Daoy (cell line): ENCODE measurements around the gene KHNYN. TPM values are rescaled to one million over a fixed set of nuclear protein-coding genes. Genes with fewer than 3 reads are reported as not detected.

Experiments used
- DNase-seq: peaks from one replicate; pipeline ENCODE4 v3.0.0-alpha.2; 2015; ENCODE audit warnings: low read depth
- total RNA-seq: library from RNA; depleted of rRNA; stranded (reverse); fragments of >200 nt; shearing (Covaris generic); gene quantifications from 2 replicates; pipeline ENCODE4 v1.2.3, GENCODE V29; 2014

KHNYN gene
- total RNA-seq, 1 experiment from 2014 or later, result 29.4 TPM

DNA sequence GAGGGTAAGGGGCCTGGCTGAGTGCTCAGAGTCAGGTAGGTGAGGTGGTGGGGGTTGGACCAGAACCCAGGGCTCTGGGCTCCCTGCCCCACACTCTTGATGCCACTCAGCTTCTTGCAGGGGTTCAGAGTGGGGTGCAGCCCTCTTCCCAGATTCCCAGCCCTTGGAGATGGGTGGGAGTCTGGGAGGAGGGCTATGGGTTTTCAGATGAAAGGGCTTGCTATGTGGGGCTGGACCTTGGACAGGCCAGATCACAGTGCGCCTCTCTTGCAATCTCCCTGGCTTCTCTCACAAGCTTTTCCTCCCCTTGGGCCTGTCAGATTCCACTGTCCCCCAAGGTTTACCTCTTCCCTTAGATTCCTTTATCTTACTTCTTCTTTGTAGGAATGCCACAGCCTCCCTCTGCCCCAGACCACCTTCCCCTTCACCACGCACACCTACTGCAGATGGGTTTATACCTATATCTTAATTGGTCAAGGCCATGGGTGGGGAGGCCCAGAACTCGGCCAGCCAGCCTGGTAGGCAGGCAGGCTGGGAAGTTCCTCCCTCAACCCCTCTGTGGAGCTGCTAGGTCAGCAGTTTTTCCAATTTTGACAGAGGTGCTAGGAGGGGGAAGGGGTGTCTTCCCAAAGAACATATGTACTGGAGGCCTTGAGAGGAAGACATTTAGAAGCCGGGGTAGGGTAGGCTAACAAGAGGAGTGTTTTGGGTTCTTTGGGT lies 29.6 kb upstream of the KHNYN start:
- DNase-seq, result no peak

DNA sequence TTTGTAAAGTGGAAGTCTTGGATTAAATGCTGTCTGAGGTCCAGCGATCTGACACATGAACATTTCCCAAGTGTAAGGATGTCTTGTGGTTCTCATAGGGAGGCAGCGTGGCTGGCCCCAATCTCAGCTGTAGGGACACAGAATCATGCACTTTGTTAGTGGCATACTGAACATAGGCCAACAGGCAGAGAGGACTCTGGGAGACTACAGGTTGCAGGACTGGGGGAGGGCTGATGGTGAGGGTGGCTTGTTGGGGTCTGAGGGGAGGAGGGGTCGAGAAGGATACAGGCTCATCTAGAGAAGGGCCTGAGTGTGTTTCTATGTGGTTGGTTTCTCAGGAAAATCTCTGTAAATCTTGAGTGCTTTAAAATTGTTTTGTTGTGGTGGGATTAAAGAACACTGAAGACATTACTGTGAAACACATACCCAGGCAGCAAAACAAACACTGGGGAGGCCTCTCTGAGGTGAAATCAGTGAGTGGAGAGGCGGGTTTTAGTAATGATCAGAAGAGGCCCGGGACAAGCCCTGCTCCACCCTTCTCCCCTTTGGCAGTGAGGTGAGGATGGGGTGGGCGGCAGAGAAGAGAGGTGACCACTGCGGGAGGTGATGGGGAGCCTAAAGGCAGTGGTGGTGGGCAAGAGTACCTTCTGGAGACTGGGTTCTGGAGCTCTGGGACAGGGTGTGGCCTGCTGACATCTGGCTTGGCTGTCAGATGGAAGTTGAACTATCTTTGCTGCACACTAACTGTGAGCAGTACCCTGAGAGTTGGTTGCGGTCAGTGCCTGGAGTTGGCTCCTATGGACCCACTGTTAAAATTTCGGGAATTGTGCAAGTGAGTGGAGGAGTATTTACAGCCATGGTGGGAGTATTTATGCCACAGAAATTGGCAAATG lies 27.7 kb upstream of the KHNYN start:
- DNase-seq, result no peak

DNA sequence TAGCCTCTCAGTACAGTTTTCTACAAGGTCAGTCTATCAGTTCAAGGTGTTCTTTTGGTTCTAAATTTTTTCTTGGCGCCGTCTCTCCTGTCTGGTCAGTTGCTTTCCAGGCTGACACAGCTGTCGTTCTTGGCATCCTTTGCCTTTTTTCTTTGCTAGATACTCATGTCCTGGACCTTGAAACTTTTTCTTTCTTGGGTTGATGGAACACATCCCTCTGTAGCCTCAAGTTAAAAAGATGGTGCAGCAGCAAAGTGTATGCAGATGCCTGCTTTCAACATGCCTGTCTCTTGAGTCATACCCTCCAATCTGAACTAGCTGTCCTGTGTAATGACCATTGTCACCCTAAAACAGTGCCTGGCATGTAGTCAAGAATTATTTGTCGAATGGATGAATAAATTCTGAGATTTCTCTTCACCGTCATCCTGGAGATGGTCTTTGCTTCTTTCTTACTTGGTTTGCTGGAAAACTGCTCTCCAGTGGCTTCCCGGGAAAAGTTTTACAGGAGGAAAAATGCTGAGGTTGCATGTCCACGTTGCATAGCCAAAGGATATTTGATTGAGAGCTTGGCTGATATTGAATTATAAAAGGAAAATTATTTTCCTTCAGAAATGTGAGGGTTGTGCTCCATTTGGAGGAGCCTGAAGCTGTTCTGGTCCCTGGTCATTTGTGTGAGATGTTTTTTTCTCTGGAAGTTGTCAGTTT lies 26.3 kb upstream of the KHNYN start:
- DNase-seq, result no peak

DNA sequence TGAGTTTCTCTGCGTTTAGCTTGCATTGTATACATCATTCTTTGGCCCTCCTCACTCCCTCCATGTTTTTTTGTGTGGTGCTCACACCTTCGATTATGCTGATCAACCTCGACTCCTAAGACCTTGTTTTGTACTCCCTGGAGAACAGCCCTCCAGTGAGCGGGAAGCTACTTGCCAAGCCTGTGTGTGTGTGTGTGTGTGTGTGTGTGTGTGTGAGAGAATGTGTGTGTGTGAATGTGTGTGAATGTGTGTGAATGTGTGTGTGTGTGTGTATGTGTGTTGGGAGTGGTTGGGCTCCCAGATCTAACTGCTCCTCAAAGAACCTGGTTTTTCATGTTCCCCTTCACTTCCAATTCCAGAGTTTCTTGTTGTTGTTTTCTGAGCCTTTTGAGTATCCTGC lies 24.9 kb upstream of the KHNYN start:
- DNase-seq, result no peak

DNA sequence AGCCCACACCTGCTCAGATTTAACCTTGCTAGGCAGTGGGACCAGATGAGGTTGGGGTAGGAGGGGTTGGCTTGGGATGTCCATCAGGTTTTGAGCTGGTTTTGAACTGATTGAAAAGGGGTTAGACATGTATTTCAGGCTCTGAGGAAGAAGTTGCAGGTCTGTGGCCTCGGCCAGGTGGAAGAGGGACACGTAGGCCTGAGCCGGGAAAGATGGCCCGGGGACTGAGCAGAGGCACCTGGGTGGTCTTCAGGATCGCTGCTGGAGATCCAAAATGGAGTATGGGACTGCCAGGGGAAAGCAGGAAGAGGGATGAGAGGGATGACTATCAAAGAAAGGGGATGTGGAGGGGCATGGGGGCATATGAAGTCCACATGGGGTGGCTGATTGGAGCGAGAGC lies 23.3 kb upstream of the KHNYN start:
- no peak for DNase-seq

DNA sequence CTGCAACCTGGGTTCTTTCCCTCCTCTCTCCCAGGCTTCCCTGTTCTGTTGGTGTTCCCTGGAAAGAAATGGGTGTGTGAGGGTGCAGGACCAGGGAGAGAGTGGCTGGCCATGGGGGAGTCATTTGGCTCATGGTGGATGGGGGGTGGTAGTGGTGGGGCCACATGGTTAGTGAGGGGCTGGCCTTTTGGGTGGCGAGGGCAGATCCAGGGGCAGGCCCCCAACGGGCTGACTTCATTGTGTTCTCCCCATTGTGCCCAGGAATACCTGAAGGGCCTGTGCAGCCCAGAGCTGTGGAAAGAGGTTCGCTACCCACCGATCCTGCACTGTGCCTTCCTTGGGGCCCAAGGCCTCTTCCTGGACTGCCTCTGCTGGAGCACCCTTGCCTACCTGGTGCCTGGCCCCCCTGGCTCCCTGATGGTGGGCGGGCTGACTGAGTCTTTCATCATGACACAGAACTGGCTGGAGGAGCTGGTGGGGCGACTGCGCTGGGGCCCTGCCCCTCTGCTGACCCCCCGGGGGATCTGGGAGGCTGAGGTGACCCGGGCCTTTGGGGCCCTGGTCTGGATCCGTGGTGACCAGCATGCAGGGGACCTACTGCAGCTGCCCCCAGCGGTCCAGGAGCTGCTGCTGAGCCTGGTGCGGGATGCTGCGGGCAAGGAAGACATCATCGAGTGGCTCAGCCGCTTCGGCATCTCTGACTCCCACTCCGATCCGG lies 22.0 kb upstream of the KHNYN start:
- DNase-seq, result no peak

DNA sequence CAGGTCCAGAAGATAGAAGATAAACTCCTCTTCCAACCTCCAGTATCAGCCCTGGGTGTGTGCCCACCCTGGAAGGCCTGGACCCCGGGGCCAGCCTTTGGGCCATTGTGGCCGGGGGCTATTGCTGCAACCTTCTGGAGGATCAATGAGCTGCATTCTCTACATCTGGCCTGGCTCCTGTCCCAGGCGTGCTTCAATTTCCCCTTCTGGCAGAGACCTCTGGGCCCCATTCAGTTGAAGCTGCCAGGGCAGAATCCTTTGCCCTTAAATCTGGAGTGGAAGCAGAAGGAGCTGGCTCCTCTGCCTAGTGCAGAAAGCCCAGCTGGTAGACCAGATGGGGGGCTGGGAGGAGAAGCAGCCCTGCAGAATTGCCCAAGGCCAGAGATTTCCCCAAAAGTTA lies 21.0 kb upstream of the KHNYN start:
- no peak for DNase-seq

DNA sequence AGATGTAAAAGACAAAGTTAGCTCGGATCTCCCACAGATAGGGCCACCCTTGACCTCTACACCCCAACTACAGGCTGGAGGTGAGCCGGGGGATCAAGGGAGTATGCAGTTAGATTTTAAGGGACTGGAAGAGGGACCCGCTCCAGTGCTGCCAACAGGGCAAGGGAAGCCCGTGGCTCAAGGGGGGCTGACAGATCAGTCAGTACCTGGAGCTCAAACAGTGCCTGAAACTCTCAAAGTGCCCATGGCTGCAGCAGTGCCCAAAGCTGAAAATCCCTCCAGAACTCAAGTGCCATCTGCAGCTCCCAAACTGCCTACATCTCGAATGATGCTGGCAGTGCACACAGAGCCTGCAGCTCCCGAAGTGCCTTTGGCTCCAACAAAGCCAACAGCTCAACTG lies 20.6 kb upstream of the KHNYN start:
- no peak for DNase-seq

DNA sequence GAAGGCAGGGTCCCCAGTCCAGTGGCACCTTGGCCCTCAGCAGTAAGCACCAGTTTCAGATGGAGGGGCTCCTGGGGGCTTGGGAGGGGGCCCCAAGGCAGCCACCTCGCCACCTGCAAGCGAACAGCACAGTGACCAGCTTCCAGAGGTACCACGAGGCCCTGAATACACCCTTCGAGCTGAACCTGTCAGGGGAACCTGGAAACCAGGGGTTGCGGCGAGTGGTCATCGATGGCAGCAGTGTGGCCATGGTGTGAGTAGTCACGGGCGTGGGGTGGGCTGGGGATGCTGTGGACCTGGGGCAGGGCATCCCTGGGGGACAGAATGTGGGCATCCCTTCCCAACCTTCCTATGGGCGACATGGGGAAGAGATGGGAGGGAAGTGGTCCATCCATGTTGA lies 19.8 kb upstream of the KHNYN start:
- DNase-seq, result no peak

DNA sequence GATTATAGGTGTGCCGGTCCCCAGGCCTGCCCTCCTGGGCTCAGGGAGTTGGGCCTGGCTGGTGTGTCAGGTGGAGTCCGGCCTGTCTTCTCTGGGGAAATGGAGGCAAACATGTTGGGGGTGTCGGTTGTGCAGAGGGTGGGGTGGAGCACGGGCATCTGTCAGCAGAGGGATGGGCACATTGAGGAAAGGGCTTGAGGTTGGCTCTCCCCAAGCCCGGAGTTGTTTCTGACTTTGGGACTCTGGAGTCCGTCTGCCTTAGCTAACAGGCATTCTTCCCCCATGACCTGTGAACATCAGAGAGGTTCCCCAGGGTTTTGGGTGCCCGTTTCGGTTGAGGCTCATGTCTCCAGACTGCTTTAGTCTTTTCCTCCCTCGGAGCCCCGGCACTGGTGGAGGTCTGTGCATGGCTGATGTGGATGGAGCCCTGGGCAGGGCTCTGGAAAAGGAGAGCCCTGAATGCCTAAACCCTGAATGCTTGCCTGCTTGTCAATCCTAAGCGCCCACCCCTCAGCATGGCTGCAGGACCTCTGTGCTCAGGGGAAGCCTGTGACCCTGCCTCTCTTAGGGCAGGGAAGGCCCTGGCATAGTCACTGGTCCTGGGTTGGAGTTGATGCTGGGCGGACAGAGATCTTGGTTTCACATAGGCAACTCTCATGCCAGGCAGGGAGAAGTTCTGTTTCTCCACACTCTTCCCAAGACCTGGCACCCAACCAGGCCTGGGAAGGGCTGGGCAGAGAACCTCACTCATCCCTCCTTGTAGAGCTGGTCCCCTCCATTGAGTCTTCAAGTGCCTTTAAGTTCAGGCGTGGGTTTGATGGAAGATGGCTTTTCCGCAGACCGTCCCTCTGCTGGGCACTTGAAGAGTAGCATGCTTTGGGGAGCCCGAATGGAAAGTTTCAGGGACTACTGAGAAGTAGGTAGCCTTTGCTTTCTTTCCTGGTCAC lies 18.0 kb upstream of the KHNYN start:
- peak; percentile 54 for DNase-seq

DNA sequence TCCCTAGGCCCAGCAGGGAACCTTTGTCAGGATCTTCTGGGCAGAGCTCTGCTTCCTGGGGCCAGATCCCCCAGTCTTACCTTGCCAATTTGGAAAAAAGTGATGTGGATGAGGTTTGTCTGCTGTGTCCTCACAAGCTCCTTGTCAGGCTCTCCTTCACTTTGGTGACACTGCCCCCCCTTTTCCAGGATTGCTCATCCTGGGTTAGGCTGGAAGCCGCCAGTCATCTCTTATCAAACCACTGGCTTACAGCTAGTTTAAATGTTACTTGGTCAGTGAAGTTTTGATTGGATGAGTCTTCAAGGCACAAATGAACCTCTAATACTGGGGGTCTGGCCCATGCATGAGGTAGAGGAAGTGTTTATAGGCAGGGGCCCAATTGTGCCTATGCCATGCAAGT lies 15.7 kb upstream of the KHNYN start:
- no peak for DNase-seq

DNA sequence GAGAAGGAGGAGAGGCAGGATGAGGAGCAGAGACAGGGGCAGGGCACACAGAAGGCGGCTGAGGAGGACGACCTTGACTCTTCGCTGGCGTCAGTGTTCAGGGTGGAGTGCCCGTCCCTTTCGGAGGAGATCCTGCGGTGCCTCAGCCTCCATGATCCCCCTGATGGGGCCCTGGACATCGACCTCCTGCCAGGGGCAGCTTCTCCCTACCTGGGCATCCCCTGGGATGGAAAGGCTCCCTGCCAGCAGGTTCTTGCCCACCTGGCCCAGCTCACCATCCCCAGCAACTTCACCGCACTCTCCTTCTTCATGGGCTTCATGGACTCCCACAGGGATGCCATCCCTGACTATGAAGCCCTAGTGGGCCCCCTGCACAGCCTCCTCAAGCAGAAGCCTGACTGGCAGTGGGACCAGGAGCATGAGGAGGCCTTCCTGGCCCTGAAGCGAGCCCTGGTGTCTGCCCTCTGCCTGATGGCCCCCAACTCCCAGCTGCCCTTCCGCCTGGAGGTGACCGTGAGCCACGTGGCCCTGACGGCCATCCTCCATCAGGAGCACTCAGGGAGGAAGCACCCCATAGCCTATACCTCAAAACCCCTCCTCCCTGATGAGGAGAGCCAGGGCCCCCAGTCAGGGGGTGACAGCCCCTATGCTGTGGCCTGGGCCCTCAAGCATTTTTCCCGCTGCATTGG lies 14.9 kb upstream of the KHNYN start:
- DNase-seq, result no peak

DNA sequence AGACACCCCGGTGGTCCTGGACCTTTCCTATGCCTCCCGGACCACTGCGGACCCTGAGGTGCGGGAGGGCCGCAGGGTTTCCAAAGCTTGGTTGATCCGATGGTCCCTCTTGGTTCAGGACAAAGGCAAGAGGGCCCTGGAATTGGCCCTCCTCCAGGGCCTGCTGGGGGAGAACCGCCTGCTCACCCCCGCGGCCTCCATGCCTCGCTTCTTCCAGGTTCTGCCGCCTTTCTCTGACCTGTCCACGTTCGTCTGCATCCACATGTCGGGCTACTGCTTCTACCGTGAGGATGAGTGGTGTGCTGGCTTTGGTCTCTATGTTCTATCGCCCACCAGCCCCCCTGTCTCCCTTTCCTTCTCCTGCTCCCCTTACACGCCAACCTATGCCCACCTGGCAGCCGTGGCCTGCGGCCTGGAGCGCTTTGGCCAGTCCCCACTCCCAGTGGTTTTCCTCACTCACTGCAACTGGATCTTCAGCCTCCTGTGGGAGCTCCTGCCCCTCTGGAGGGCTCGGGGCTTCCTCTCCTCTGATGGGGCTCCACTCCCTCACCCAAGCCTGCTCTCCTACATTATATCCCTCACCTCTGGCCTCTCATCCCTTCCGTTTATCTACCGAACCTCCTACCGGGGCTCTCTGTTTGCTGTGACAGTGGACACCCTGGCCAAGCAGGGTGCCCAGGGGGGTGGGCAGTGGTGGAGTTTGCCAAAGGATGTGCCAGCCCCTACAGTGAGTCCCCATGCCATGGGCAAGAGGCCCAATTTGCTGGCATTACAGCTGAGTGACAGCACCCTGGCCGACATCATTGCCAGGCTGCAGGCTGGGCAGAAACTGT lies 14.1 kb upstream of the KHNYN start:
- no peak for DNase-seq

DNA sequence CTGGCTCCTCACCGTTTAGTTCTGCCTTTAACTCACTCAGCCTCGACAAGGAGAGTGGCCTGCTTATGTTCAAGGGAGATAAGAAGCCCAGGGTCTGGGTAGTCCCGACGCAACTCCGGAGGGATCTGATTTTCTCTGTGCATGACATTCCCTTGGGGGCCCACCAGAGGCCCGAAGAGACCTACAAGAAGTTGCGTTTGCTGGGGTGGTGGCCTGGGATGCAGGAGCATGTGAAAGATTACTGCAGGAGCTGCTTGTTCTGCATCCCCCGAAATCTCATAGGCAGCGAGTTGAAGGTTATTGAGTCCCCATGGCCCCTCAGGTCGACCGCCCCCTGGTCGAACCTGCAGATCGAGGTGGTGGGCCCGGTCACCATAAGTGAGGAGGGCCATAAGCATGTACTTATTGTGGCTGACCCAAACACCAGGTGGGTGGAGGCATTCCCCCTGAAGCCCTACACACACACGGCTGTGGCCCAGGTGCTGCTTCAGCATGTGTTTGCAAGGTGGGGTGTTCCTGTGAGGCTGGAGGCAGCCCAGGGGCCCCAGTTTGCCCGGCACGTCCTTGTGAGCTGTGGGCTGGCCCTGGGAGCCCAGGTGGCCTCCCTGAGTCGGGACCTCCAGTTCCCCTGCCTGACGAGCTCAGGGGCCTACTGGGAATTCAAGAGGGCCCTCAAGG lies 13.4 kb upstream of the KHNYN start:
- DNase-seq, result no peak

DNA sequence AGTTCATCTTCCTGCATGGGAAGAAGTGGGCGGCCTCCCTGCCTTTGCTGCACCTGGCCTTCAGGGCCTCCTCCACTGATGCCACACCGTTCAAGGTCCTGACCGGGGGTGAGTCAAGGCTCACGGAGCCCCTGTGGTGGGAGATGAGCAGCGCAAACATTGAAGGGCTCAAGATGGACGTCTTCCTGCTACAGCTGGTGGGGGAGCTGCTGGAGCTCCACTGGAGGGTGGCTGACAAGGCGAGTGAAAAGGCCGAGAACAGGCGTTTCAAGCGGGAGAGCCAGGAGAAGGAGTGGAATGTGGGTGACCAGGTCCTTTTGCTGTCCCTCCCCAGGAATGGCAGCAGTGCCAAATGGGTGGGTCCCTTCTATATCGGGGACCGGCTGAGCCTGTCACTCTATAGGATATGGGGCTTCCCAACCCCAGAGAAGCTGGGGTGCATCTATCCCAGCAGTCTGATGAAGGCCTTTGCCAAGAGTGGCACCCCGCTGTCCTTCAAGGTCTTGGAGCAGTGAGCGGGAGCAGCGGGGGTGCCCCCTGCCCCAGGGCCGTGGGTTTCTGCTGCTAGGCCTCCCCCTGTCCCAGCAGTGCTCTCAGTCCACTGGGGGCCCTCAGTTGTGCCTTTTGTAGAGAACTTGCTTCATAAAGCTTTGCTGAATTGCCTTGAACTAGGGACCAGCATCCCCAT lies 12.7 kb upstream of the KHNYN start:
- DNase-seq, result no peak

DNA sequence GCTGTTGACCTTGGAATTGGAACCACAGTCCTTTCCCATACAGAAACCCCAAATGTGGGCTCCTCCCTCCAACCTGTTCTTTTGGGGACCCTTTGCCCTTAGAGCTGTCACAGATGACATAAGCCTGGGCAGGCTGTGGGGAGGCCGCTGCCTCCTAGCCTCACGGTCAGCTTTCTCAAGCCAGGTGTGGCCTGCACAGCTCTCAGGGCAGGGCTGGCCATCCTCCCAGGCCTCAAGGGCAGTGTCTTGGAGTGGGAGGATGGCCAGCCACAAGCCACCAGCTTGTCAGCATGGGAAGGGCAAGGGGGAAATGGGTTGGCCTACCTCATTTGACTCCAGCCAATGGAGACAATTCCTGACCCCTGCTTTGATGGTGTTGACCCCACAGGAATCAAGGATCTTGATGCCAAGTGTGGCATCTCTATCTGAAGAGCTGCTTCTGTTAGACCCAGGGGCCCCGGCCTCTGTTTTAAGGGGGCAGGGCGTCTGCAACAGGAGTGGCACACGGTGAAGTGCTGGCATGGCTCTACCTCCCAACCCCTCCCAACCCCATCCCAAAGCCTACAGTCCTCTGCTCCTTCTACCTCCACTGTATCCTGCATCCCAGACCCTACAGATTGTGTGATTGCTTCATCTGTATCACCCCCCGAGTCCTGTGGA lies 11.8 kb upstream of the KHNYN start:
- DNase-seq, result no peak

DNA sequence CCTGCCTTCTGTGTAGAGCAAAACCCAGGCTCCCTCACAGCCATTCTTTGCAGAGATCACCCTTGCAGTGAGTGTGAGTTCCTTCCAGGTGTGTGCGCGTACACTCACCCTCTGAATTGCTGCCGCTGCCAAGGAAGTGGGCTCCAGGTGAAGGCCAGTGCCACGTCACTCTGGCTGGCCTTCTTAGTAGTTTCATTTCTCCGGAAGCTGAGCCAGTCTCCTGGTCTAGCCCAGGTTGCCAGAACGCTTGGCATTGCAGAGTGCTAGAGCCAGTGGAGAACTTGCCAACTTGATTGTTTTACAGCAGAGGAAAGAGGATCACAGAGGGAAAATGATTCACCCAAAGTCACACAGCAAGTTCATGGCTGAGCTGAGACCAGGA lies 11.3 kb upstream of the KHNYN start:
- no peak for DNase-seq

DNA sequence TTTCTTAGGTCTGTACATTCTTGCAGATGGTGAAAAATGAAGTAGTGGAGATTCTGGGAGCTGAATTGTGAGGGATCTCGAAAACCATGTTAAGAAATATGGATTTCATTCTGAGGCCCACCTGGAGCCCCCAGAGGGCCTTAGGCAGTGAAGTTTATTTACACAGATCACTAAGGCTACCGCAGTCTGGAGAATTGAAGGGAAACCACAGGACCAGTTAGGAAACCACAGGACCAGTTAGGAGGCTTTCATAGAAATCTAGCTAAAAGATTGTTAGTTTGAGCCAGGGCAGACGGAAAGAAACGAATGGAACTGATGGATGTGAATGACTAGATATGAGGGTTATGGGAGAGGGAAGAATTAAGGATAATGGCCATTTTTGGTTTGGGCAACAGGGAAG lies 7.5 kb upstream of the KHNYN start:
- no peak for DNase-seq
